ENCODE measurements around the gene MYOZ3.
A peak's percentile ranks its signal among the peaks of the same experiment; 100 is the strongest.

The MYOZ3 gene

GRCh38 chr5:150642567-150642927 is 18.5 kb upstream of the MYOZ3 start:
- no peak for DNase-seq (ENCODE audit: low read depth in 2 of 2)

DNA sequence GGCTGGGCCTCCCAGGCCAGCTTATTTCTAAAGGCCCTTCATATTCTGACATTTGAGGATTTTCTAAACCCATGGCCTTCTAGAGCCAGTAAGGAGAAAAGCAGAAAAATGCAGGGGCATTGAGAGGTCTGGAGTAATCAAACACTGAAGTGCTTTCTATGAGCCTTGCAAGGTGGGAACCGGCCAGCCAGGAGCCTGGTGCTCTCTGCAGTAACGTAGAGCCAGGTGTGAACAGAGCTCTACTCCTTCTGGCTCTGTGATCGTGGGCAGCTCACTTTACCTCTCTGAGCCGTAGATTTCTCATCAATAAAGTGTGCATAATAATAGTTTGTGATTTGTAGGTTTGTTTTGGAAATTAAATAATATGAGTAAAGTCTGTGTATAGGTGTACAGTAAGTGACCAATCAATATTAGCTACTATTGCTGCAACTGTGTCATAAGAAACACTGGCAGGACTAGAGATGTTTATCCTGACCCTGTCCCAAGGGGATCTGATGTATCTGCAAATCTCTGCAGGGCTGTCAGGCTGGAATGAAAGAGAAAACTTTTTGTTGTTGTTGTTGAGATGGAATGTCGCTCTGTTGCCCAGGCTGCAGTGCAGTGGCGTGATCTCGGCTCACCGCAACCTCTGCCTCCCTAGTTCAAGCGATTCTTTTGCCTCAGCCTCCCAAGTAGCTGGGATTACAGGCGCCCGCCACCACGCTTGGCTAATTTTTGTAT is 17.9 kb upstream of the MYOZ3 start:
- DNase-seq (ENCODE audit: low read depth in 2 of 2), result no peak

DNA sequence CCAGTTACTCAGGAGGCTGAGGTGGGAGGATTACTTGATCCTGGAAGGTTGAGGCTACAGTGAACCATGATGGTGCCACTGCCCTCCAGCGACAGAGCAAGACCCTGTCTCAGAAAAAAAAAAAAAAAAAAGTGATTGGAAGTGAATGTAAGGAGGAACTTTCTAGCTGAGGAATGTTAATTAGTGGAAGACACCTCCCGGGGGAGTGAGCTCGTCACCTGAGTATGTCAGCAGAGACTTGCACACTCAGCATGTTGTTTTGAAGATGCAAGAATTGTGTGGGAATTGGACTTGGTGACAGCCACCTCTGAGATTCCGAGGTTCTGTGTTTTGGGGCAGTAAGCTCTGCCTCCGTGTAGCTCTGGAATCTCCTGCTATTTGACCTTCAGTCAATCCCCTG is 17.0 kb upstream of the MYOZ3 start:
- no peak for DNase-seq (ENCODE audit: low read depth in 2 of 2)

DNA sequence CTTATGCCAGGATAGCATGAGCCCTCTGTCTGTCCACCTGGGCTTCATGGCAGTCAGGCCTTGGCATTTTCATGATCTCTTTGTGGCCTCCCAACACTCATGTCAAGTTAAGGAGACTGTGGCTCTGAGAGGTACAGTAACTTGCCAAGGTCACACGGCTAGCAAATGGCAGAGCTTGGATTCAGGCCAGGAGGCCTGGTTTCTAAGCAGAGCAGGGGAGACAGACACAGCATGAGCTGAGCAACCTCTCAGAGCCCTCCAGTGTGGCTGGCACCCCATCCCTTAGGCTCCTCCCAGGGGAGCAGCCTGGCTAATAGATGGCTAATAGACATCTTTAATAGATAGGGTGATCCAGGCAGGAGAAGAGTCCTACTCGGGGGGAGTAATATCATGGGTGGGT is 16.5 kb upstream of the MYOZ3 start:
- no peak for DNase-seq (ENCODE audit: low read depth in 2 of 2)

GRCh38 chr5:150645070-150645700 is 15.9 kb upstream of the MYOZ3 start:
- DNase-seq (ENCODE audit: low read depth in 2 of 2), result no peak

DNA sequence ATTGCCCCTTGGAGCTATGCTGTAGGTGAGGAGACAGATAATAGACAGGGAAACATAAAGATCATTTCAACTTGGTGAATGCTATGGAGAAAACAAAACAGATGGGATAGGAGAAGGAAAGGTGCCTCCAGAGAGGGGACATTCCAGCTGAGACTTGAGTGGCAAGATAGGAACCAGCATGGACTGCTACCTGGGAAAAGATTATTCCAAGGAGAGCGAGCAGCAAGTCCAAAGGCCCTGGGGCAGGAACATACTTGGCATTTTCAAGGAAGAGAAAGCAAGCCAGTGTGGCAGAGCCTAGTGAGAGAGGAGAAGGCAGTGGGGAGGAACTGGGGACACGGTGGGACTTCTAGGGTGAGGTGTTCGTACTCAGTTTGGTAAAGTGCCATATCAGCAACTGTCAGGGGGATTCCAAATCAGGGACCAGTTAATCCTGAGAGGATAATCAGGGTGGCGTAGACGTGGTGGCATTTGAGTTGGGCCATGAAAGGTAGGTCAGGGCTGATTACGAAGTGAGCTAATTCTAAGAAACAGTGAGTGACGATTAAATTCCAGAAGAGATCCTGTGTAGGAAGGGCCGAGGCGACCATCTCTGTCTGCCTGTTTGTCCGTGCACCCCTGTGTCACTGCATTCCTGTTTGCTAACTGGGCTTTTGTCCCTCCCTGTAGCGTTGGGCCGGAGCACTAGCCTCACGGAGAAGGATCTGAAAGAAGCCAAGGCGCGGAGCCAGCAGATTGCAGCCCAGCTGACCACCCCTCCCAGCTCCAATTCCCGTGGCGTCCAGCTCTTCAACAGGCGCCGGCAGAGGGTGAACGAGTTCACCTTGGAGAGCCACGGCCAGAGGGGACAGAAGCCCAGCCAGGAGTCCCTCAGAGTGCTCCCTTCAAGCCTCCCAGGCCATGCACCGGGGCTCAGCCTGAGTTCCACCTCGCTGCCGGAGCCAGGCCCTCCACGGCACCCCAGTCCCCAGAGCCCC is 13.5 kb upstream of the MYOZ3 start:
- no peak for DNase-seq (ENCODE audit: low read depth in 2 of 2)

DNA sequence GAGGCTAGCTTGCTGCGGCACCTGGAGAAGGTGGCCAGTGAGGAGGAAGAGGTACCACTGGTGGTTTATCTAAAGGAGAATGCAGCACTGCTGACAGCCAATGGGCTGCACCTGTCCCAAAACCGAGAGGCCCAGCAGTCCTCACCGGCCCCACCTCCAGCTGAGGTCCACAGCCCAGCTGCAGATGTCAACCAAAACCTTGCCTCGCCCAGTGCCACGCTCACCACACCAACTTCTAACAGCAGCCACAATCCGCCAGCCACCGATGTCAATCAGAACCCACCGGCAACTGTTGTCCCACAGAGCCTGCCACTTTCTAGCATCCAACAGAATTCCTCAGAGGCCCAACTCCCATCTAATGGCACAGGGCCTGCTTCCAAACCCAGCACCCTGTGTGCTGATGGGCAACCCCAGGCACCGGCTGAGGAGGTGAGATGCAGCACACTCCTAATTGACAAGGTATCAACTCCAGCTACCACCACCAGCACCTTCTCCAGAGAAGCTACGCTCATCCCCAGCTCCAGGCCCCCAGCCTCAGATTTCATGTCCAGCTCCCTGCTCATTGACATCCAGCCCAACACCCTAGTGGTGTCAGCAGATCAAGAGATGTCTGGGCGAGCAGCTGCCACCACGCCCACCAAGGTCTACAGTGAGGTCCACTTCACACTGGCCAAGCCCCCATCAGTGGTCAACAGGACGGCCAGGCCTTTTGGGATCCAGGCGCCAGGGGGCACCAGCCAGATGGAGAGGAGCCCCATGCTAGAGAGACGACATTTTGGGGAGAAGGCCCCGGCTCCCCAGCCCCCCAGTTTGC is 12.6 kb upstream of the MYOZ3 start:
- DNase-seq (ENCODE audit: low read depth in 2 of 2), result no peak

- DNase-seq (ENCODE audit: low read depth in 2 of 2), result no peak
Measured at GRCh38 chr5:150649108-150650020, 11.7 kb upstream of the MYOZ3 start.

GRCh38 chr5:150650021-150651006 is 10.7 kb upstream of the MYOZ3 start:
- DNase-seq (ENCODE audit: low read depth in 2 of 2), result no peak

- DNase-seq (ENCODE audit: low read depth in 2 of 2), result no peak
Measured at GRCh38 chr5:150651382-150651781, 9.7 kb upstream of the MYOZ3 start.

- DNase-seq (ENCODE audit: low read depth in 2 of 2), result no peak
Measured at GRCh38 chr5:150651924-150652671, 9.0 kb upstream of the MYOZ3 start.

GRCh38 chr5:150653145-150653761 is 7.8 kb upstream of the MYOZ3 start:
- DNase-seq (ENCODE audit: low read depth in 2 of 2), result no peak

- DNase-seq (ENCODE audit: low read depth in 2 of 2), result no peak
Measured at GRCh38 chr5:150653762-150654556, 7.1 kb upstream of the MYOZ3 start.

GRCh38 chr5:150655221-150655620 is 5.8 kb upstream of the MYOZ3 start:
- DNase-seq (ENCODE audit: low read depth in 2 of 2), result no peak

GRCh38 chr5:150656191-150657132 is 4.6 kb upstream of the MYOZ3 start:
- DNase-seq (ENCODE audit: low read depth in 2 of 2), result peak; percentile 62 to 66

DNA sequence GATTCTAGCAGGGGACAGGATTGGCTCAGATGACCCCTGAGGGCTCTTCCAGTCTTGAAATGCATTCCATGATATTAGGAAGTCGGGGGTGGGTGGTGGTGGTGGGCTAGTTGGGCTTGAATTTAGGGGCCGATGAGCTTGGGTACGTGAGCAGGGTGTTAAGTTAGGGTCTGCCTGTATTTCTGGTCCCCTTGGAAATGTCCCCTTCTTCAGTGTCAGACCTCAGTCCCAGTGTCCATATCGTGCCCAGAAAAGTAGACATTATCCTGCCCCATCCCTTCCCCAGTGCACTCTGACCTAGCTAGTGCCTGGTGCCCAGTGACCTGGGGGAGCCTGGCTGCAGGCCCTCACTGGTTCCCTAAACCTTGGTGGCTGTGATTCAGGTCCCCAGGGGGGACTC is 2.9 kb upstream of the MYOZ3 start:
- DNase-seq (ENCODE audit: low read depth in 2 of 2), result no peak
